KBM-7 (cell line): ENCODE measurements around the gene MGST2.

Experiments used
- DNase-seq: peaks from one replicate; pipeline ENCODE4 v3.0.0-alpha.2; 2015
- in situ Hi-C: fragments of 300-500 bp; cut with MboI; formaldehyde crosslinking; loops from 2 replicates; pipeline ENCODE4 v1.14.3; 2020; ENCODE audit warnings: low sequenced_read_pairs, low pct_unique_long_range_greater_than_20kb, mixed read lengths

MGST2 gene

DNA sequence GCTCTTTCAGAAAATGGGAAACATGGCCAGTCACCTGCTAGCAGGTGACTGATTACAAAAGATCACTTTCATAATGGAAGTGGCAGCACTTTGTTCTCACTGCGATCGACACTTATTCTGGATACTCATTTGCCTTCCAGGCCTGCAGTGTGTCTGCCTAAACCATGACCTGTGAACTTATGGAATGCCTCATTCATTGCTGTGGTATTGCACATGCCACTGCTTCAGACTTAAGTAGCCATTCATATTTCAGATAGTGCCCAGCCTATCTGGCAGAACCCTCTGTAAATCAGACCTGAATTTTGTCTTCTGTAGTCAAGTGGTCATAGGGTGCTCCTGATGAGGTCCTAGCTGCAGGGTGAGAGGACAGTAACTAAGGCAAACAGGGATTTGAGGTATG lies 23.3 kb upstream of the MGST2 start:
- DNase-seq = no peak
- in situ Hi-C loops = no loop called here

DNA sequence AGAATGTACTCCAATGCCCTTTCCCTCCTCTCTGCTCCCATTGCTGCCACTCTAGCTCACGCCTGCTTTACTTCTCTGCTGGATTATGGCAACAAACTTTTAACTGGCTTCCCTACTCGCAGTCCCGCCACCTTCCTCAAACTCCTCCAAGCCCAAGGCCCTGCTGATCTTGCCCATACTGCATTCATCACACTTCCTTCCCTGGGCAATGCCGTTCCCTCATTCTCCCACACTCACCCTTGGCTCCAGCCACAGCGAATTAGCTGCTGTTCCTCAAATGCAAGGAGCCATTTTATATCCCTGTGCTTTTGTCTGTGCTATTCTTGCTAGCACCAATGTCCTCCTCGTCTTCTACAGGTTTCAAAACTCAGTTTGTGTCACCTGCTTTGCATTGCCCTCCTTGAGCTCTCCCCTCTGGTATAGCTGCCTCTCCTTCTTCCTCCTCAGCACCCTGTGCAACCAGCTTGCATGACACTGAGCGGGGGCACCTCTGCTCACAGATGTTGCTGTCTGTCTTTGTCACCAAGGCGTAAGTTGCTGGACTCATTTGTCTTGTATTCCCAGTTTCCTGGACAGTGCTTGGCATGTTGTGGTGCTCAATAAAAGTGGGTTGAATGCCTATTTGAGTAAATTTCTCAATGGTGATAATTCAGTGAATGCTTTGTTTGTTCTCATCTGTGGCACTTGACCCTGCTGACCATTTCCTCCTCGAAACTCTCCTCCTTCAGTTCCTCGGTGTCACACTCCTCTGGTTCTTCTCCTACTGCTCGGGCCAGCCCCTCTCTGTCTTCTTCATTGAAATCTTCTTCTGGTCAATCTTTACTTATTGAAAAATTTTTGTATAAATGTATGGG lies 22.4 kb upstream of the MGST2 start:
- in situ Hi-C loops = no loop called here
- DNase-seq = no peak

DNA sequence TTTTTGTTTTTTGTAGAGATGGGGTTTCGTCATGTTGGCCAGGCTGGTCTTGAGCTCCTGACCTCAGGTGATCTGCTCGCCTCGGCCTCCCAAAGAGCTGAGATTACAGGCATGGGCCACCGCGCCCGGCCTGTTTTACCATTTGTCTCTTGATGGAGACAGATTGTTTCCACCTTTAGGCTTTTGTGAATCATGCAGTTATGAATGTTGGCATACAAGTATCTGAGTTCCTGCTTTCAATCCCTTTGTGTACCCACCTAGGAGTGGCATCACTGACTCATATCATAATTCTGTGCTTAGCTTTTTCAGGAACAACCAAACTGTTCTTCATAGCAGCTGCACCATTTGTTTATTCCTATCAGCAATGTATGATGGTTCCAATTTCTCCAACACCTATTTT lies 20.2 kb upstream of the MGST2 start:
- in situ Hi-C loops = no loop called here
- DNase-seq = no peak

DNA sequence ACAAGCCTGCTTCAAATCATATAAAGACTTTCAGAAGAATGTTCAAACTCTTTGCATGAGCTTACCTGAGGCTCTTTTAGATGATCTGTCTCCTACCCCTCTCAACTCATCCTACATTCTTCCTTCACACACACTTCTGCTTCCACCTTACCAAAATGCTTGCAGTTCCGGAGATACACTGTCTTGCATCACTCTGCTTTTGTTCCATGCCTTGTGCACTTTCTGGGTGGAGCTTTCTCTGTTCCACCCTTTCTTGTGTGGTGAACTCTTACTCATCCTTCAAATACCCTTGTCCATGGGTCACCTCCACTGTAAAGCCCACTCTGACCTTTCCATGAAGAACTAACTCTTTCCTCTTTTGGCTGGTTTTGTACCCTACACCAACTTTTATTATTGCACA lies 18.4 kb upstream of the MGST2 start:
- in situ Hi-C loops = no loop called here
- DNase-seq = no peak

DNA sequence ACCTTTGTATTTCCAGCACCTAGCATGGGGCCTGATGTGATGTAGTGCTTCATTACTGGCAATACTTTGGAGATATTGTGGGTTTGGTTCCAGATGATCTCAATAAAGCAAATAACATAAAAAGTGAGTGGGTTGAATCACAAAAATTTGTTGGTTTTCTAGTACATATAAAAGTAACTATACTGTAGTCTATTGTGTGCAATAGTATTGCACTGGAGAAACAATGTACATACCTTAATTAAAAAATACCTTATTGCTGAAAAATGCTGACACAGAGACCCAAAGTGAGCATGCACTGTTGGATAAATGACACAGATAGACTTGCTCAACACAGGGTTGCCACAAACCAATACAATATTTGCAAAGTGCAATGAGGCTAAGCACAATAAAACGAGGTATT lies 17.7 kb upstream of the MGST2 start:
- in situ Hi-C loops = no loop called here
- no peak for DNase-seq

DNA sequence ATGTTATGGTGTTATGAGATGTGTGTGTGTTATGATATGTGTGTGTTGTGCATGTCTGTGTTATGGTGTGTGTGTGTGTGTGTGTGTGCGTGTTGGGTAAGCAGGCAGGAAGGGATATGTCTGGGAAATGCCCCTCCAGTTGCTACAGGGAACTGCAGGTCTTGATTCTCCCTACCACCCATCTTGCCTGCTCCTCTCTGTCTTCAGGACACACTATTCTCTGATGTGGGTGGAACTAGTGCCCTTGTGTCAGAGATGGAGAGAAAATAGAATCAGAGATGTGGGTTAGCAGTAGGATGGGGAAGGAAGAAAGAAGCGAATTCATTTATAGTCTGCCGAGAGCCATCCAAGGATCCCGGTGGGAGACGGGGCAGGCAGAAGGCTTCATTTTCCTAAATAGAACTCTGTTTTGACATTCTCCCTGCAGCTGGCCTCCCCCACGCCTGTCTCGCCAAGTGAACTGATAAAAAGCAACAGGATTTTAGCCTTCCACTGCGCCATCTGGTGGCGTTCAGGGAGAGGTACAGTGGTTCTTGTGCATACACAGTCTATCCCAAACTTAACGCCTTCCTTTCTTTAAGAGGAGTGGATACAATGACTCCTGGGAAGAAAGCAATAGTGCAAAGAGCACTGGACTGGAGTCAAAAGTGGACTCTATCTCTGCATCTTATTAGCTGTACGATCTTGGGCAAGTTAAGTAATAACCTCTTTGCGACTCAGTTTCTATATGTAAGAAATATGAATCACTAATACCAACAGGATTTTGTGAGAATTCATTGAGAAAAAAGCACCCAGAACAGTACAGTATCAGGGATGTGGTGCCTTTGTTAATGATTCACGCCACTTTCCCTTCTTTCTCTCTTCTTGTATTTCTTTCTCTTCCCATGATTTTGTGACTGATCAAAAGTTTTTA lies 14.1 kb upstream of the MGST2 start:
- in situ Hi-C loops = no loop called here
- peak; percentile 78 for DNase-seq

DNA sequence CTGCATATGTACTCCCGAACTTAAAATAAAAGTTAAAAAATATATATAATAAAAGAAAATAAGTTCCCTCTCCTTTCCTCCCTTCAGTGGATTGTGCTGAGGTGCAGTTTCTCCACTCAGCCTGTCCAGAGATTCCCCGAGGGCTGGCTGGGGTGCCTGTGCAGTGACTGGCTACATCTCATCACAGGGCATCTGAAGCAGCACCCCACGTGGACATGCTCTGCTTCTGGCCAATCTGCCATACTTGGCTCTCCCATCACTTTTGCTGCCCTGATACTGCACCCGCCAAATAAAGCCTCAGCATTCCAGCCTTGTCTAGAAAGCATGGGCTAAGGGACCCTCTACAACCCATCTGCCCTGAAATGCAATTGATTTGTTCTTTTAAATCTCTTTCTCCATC lies 11.1 kb upstream of the MGST2 start:
- no peak for DNase-seq
- in situ Hi-C loops = no loop called here

DNA sequence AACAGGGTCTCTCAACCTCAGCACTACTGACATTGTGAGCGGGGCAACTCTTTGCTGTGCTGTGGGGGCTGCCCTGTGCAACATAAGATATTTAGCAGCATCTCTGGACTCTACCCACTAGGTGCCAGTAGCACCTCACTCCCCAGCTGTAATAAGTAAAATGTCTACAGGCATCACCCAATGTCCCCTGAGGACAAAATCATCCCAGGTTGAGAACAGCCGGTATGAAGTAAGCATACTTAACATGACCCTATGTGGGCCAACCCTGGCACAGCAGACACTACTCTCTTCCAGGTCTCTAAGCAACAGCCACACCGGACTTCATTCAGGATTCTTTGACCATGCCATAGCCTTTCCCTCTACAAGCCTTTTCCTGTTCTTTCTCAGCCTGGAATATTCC lies 10.5 kb upstream of the MGST2 start:
- DNase-seq = peak; percentile 54
- in situ Hi-C loops = no loop called here

DNA sequence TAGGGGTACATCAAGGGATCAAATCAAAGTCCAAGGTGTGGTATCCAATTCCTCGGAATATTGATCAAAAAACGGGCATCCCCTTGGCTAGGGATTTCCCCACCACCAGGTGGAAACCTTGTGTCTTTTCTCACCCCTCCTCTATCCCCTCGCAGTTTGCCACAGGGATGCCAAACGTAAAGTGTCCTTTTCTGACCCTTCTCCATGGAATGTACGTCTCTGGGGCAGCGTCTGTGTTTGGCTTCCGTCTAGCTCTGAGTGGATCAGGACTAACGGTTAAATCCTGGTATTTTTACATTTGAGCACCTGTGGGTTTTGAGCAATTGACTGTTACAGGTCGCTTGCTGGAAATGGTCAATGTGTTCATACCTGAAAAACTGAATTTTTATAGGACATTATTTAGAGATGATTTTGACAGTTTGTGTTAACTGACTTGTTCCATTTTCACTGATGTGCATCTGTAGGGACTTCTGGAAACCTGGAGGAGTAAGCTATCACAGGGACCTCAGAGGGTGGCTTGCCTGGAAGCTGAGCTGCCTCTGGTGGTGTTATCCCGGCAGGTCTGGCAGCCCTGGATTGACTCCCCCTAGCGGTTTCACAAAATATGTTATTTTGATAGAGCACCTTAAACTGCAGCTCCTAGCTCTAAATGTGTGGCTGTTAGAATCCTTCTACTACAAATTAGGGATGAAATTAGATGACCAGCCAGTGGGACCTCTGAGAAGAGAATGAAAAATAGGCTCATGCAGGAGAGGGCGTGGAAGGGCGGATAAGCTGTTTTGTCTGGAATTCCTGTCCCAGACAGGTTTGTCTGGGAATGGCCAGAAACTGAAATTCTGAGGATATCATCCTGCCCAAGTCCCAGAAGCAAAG lies 8.8 kb upstream of the MGST2 start:
- DNase-seq = peak; percentile 80
- in situ Hi-C loops = no loop called here

DNA sequence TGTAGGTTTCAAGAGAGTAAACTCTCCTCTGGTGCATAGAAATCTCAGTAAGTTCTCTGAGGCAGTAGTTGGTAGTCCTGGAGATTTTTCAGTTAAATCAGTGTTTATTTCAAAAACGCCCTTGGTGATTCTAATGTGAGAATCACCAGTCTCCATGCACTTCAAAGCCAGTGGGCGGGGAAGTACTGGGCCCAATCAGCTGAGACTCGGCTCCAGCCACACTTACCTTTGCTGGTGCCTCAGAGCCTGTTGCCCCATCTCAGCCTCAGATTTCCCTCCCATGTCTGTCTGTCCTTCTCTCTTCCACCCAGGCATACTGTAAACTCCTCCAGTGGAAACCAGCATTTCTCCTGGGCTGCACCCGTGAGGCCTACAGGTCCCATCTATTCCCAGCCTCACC lies 7.4 kb upstream of the MGST2 start:
- in situ Hi-C loops = no loop called here
- DNase-seq = no peak

DNA sequence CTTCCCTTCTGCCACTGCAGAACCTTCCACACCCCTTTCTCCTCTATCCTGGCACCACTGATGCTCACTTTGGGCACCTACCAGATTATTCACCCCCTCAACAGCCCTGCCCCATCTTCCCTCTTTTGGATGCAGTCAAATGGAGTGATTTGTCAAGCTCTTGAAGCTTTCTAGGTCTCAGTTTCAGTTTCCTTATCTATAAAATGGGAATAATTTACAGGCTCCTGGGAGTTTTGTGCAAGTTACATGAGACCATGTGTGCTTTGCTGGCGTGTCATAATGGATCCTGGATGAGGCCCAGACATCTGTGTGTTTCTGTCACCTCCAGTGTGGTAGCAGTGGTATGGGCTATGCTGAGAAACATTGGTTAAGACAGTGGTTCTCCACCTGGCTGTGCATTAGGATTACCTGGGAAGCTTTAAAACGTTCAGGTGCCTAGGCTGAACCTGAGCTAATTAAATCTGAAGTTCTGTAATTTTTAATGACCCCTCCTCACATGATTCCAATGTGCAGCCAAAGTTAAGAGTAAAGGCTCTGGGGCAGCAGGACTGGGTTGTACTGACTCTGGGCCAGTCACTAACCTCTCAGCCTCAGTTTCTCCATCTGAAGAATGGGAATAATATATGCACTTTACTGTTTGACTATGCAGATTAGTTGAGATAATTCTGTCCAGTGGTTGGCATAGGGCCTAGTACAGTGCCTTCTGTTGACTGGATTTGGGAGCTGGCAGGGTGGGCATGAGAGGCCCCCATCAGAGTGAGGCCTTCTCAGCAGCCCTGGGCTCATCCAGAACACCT lies 6.8 kb upstream of the MGST2 start:
- in situ Hi-C loops = no loop called here
- no peak for DNase-seq

DNA sequence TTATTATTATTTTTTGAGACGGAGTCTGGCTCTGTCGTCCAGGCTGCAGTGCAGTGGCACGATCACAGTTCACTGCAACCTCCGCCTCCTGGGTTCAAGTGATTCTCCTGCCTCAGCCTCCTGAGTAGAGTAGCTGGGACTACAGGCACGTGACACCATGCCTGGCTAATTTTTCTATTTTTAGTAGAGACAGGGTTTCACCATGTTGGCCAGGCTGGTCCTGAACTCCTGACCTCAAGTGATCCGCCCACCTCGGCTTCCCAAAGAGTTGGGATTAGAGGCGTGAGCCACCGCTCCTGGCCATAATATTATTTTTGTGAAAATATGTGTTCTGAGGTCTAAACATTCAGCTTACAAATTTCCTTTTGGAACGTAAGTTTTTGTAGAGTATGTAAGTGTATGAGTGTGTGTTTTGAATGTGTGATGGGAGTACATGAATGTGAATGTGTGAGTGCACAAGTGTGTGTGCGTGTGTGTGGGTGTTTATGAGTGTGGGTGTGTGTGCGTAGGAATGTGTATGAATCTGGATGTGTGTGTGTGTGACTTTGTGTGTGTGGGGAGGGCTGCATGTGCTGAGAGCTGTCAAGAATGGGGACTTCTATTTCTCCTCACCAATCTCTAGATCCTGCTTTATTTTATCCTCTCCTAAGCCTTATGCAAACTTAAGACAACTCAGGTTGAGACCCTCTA lies 5.7 kb upstream of the MGST2 start:
- no peak for DNase-seq
- in situ Hi-C loops = no loop called here

DNA sequence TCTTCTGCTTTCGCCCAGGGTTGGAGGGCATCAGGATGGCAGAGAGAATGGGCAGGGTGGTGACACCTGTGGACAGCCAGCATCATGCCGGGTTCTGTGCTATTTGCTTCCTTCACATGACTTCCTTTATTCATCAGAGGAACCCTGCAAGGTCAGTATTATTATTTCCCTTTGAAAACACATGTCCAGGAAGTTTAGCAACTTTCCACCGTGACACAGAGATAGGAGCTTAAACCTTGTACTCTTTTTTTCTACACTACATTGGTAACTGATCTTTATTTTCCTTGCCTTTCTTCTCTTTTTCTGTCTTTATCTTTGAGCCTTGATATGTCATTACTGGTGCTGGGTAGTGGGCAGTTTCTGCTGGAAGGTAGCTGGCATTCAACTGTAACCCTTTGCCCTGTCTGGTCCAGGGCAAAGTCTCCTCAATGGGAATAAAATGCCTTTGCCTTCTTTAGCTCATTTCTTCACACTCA lies 5.0 kb upstream of the MGST2 start:
- in situ Hi-C loops = no loop called here
- no peak for DNase-seq

DNA sequence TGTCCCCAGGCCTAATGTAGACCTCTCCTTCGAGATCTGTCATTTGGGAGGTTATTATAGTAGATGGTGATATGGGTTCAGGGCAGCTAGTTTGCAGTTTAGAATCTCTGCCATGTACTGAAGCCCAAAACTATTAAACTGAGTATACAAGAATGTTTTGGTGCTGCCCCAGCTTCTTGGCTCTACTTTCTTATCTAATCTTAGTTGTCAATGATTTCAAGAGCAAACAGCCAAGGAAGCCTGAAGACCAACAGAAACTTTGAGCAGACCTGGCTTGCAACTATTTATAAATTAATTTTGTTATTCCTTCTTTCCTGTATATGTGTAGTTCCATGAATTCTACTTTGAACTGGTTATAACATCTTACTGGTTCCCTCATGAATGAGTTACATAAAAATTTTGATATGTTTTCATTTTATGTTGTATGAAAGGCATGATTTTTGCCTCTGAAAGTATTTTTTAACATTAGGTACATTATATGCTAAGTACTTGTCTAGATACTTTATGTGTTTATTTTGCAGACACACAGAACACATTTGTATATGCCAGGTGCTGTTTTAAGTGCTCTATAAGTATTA lies 2.0 kb upstream of the MGST2 start:
- DNase-seq = no peak
- in situ Hi-C loops = no loop called here

DNA sequence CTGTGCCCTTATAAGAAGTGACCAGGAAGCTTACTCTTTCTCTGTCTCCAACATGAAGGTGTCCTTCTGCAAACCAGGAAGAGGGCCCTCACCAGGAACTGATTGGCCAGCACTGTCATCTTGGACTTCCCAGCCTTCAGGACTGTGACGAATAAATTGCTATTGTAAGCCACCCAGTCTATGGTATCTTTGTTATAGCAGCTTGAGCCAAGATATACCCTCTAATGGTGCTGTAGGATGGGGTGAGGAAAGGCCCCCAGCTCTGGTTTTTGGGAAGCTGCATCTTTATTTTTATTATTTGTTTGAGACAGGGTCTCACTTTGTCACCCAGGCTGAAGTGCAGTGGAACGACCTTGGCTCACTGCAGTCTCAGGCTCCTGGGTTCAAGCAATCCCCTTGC lies 1.2 kb upstream of the MGST2 start:
- in situ Hi-C loops = no loop called here
- DNase-seq = no peak

DNA sequence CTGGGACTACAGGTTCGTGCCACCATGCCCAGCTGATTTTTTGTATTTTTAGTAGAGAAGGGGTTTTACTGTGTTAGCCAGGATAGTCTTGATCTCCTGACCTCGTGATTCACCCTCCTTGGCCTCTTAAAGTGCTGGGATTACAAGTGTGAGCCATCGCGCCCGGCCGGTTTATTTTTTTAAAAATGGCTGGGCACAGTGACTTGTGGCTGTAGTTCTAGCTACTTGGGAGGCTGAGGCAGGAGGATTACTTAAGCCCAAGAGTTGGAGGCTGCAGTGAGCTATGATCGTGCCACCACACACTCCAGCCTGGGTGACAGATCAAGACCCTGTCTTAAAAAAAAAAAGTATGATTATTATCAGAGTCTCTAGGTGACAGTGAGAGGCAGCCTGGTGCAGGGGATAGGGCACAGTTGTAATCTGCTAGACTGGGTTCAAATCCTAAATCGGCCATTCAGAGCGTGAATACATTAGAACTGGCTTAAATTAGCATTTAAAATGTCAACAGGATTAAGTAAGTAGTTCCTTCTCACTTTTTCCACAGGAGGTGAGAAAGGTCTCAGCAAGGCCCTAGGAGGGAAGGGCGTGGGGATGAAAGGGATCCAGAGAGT lies 435 bp upstream of the MGST2 start:
- in situ Hi-C loops = no loop called here
- no peak for DNase-seq

DNA sequence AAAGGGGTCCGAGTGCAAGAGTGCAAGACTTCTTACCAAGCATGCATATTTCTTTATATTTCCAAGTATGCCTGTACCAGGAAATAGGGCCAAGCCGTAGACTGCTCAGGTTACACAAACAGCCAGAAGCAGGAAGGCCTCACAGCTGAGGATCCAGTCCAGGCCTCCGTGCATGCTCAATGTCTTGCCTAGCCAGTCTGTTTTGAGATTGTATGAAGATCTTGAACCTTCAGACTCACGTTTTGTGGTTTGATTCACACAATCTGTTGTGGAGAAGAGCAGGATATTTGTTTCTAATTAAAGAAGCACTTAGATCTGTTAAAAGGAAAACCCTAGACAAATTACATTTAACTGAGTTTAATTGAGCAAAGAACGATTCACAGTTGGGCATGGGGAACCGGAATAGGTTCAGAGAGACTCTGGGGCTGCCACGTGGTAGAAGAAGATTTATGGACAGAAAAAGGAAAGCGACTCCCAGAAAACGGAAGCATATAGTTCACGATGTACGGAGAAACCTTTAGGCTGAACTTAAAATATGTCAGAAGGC lies 1.2 kb downstream of the MGST2 start:
- in situ Hi-C loops = no loop called here
- peak; percentile 87 for DNase-seq
